HG02678 (cell line): Measurements from ENCODE around the gene TNFSF9.
"Not testable (repeated sequence)": the region's sequence is repeated elsewhere in the genome, so short reads cannot be mapped to it uniquely, and the experiment has no call there.

Experiments used
- ATAC-seq: cut with Tn5 transposase; IDR thresholded peaks from one replicate; pipeline ENCODE4 v1.9.1; 2021; ENCODE audit warnings: mild to moderate bottlenecking, moderate library complexity; ENCODE audit not compliant: unreplicated experiment

The TNFSF9 gene

DNA sequence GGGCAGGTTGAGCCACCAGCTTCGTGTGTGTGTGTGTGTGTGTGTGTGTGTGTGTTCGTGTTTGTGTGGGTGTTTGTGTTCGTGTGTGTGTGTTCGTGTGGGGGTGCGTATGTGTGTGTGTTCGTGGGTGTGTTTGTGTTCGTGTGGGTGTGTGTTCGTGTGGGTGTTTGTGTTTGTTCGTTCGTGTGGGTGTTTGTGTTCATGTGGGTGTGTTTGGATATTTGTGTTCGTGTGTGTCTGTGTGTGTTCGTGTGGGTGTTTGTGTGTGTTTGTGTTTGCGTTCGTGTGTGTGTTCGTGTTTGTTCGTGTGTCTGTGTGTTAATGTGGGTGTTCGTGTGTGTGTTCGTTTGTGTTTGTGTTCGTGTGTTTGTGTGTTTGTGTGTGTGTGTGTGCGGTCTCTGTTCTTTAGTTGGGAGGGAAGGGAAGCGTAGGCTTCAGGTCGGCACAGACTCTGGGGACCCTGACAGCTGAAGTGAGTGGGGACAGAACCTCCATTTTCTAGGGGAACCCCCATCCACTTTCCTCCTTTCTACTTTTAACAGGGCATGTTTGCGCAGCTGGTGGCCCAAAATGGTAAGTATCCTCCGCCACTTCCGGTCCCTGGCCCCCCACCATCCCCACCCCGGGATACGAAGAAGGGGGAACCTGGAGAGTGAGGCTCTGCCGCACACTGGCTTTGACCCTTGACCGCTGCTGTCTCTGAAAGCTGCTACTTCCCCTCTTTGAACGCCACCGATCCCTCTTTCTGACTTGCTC, 1.6 kb downstream of the TNFSF9 start:
- ATAC-seq = no peak

DNA sequence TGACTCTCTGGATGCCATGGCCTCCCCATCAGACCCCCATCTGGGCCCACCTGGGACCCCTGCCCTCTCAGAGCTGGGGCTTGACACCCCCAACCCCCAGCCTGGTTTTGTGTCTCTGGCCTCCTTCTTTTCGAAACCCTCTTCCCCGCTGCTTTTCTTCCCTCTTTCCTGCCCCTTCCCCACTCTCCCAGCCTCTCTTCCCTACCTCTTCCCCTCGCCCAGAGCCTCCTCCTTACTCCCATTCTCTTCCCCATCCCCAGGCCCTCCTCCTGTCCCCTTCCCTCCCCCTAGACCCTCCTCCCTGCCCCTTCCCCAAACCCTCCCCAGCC, 2.1 kb downstream of the TNFSF9 start:
- ATAC-seq = no peak

DNA sequence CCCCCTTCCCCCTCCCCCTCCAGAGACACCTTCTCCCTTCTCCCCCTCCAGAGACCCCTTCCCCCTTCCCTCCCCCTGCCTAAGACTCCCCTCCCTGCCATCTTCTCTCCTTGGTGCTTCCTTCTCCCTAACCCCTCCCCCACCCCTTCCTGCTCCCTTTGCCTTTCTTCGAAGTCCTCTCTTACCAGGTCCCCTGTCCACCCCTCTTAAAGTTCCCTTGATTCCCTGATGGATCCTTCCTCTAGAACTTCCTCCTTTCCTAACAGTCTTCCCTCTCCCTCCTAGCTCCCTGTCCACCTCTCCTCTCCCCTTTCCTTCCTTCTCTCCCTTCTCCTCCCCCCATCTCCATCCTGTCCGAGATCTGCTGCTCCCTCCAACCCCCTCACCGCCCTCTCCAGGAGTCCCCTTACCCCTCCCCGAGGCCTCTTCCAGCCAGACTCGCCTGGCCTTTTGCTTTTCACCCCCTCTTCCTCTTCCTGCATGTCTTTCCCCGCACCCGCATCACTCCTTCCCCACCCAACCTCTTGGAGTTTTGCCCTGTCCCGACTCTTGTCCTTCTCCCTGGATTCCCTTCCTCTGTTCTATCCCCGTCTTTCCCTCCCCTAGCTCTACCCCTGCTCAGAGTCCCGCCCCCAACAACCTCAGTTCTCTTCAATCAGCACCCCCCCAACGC, 3.1 kb downstream of the TNFSF9 start:
- no peak for ATAC-seq

DNA sequence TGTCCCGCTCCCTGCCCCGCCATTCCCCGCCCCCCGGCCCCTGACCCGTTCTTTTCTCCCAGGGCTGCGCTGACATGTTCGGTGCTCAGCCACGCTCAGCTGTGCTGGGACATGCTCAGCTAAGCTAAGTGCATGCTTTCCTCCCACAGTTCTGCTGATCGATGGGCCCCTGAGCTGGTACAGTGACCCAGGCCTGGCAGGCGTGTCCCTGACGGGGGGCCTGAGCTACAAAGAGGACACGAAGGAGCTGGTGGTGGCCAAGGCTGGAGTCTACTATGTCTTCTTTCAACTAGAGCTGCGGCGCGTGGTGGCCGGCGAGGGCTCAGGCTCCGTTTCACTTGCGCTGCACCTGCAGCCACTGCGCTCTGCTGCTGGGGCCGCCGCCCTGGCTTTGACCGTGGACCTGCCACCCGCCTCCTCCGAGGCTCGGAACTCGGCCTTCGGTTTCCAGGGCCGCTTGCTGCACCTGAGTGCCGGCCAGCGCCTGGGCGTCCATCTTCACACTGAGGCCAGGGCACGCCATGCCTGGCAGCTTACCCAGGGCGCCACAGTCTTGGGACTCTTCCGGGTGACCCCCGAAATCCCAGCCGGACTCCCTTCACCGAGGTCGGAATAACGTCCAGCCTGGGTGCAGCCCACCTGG, 3.7 kb downstream of the TNFSF9 start:
- no peak for ATAC-seq

DNA sequence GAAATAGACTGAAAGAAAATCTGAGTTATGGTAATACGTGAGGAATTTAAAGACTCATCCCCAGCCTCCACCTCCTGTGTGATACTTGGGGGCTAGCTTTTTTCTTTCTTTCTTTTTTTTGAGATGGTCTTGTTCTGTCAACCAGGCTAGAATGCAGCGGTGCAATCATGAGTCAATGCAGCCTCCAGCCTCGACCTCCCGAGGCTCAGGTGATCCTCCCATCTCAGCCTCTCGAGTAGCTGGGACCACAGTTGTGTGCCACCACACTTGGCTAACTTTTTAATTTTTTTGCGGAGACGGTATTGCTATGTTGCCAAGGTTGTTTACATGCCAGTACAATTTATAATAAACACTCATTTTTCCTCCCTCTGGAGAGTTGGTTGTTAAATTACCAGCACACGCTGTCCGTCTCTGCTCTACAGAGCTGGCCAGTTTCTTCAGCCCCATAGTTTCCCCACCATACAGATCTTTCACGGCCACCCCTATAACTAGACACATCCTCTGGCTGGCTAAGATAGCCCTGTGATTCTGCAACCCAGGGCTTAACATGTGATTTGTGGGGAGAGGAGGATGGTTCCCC, 4.8 kb downstream of the TNFSF9 start:
- no peak for ATAC-seq

DNA sequence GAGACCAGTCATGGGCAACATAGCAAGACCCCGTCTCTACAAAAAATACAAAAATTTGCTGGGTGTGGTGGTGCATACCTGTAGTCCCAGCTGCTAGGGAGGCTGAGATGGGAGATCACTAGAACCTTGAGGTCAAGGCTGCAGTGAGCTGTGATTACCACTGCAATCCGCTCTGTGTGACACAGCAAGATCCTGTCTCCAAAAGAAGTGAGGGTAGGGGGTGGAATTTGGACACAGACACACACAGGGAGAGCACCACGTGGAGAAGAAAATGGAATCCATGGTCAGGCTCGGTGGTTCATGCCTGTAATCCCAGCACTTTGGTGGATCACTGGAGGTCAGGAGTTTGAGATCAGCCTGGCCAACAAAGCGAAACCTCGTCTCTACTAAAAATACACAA, 8.7 kb downstream of the TNFSF9 start:
- ATAC-seq = no peak

GRCh38 chr19:6540918-6541689, 10.3 kb downstream of the TNFSF9 start:
- no peak for ATAC-seq

GRCh38 chr19:6543866-6544347, 13.1 kb downstream of the TNFSF9 start:
- ATAC-seq = no peak

DNA sequence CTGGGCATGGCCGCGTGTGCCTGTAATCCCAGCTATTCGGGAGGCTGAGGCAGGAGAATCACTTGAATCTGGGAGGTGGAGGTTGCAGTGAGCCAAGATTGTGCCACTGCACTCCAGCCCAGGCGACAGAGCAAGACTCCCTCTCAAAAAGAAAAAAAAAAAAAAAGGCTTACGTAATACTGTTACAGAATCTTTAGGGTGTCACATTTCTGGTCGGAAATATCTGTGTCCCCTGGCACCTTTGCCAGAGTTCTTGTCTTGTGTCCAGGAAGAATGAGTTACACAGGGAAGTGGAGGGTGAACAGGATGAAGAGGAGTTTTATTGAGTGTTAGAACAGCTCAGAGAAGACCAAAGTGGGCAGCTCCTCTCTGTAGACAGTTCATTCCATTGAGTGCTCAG, 19.9 kb downstream of the TNFSF9 start:
- not testable (repeated sequence) for ATAC-seq

- ATAC-seq = no peak
These were observed 20.3 kb downstream of the TNFSF9 start for GRCh38 chr19:6551091-6551490.

GRCh38 chr19:6551607-6552450, 21.0 kb downstream of the TNFSF9 start:
- ATAC-seq = peak; percentile 63

DNA sequence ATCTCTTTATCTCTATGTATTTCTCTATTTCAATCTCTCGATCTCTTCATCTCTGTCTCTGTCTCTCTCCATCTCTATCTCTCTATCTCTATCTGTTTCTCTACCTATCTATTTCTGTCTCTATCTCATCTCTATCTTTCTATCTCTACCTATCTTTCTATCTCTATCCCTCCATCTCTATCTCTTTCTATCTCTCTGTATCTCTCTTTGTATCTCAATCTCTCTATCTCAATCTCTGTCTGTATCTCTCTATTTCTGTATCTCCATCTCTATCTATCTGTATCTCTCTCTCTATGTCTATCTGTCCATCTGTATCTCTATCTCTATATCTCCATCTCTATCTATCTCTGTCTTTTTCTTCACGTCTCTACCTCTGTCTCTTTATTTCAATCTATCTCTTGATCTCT, 25.2 kb downstream of the TNFSF9 start:
- no peak for ATAC-seq

DNA sequence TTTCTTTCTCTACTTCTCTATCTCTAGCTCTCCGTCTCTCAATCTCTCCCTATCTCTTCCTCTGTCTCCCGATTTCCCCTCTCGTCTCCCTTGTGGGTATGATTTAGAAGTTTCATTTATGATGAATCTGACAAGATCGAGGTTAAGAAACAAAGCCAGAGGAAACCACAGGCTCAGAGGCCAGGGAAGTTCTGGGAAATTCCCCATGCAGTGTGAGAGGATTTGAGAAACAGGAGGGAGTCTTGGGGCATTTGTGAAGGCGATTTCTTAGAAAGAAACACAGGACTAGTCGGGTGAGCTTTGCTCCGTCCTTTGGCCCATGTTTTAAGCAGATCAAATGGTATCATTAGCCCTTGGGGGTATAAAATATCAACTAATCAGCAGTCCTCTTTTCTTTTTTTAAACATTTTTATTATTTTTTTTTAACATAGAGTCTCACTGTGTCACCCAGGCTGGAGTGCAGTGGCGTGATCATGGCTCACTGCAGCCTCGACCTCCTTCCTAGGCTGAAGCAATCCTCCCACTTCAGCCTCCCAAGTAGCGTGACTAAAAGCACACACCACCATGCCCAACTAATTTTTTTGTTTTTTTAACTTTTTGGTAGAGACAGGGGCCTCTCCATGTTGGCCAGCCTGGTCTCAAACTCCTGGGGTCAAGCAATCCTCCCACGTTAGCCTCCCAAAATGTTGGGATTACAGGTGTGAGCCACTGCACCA, 25.8 kb downstream of the TNFSF9 start:
- no peak for ATAC-seq

- not testable (repeated sequence) for ATAC-seq
These were observed 31.6 kb downstream of the TNFSF9 start for GRCh38 chr19:6562437-6562836.

DNA sequence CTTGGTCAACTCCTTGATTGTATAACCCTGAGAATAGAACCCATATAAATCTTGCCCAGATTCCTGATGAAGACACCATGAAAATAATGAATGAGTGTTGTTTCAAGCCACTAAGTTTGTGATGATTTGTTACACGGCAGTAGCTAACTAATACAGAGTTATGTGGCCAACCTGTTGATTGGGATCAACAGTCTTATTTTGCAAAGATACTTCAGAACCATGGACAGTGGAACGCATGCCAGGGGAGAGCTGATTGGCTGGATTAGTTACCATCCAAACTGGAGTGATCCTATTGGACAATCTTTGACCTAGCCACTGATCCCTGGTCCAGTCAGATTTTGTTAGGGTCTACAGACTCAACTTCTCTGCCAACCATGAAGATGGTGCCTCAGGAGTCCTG, 33.6 kb downstream of the TNFSF9 start:
- no peak for ATAC-seq

DNA sequence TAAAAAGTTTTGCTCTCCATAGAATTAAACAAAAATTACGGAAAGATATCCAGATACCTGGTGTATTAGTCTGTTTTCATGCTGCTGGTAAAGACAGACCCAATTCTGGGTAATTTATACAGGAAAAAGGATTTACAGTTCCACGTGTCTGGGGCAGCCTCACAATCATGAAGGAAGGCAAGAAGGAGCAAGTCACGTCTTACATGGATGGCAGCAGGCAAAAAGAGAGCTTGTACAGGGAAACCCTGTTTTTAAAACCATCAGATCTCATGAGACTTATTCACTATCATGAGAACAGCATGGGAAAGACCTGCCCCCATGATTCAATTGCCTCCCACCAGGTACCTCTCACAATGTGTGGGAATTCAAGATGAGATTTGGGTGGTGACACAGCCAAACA, 35.9 kb downstream of the TNFSF9 start:
- not testable (repeated sequence) for ATAC-seq

- no peak for ATAC-seq
These were observed 37.2 kb downstream of the TNFSF9 start for GRCh38 chr19:6568010-6568526.

- ATAC-seq = no peak
These were observed 38.0 kb downstream of the TNFSF9 start for GRCh38 chr19:6568816-6569215.

- ATAC-seq = no peak
These were observed 39.9 kb downstream of the TNFSF9 start for GRCh38 chr19:6570764-6571163.
